ENCODE data around the gene CCDC43.
"Not testable (repeated sequence)": the region's sequence is repeated elsewhere in the genome, so short reads cannot be mapped to it uniquely, and the experiment has no call there.

The CCDC43 gene

GRCh38 chr17:44664867-44665266 lies 24.7 kb downstream of the CCDC43 start:
- DNase-seq: no peak

- DNase-seq: no peak
These were observed 26.5 kb downstream of the CCDC43 start for GRCh38 chr17:44663095-44663494.

GRCh38 chr17:44661835-44662234 lies 27.7 kb downstream of the CCDC43 start:
- DNase-seq: no peak

- DNase-seq: no peak
These were observed 33.4 kb downstream of the CCDC43 start, which contains the start of gene MEIOC for GRCh38 chr17:44655983-44656710. Gene MEIOC (plus strand): TSS chr17:44656468. CDS start chr17:44656614, 146 bp downstream.

GRCh38 chr17:44653954-44654353 lies 35.6 kb downstream of the CCDC43 start:
- DNase-seq: no peak

- DNase-seq: no peak
These were observed 36.2 kb downstream of the CCDC43 start for GRCh38 chr17:44653384-44653783.

GRCh38 chr17:44652727-44653126 lies 36.8 kb downstream of the CCDC43 start:
- no peak for DNase-seq

GRCh38 chr17:44651228-44651627 lies 38.3 kb downstream of the CCDC43 start:
- no peak for DNase-seq

- DNase-seq: no peak
These were observed 40.6 kb downstream of the CCDC43 start for GRCh38 chr17:44648963-44649362.

GRCh38 chr17:44647736-44648135 lies 41.8 kb downstream of the CCDC43 start:
- no peak for DNase-seq

- no peak for DNase-seq
These were observed 43.3 kb downstream of the CCDC43 start for GRCh38 chr17:44646280-44646679.

GRCh38 chr17:44645341-44645740 lies 44.2 kb downstream of the CCDC43 start:
- no peak for DNase-seq

- DNase-seq: no peak
These were observed 46.7 kb downstream of the CCDC43 start for GRCh38 chr17:44642834-44643233.

- DNase-seq: no peak
These were observed 52.5 kb downstream of the CCDC43 start for GRCh38 chr17:44637066-44637465.

- DNase-seq: peak; percentile 12
These were observed 53.0 kb downstream of the CCDC43 start for GRCh38 chr17:44636562-44636961.

GRCh38 chr17:44634401-44634800 lies 55.2 kb downstream of the CCDC43 start:
- DNase-seq: not testable (repeated sequence)

- no peak for DNase-seq
These were observed 55.6 kb downstream of the CCDC43 start for GRCh38 chr17:44633998-44634397.

GRCh38 chr17:44630703-44631102 lies 58.9 kb downstream of the CCDC43 start:
- DNase-seq: no peak

- DNase-seq: no peak
These were observed 60.3 kb downstream of the CCDC43 start for GRCh38 chr17:44629314-44629713.

GRCh38 chr17:44628243-44629188 lies 61.1 kb downstream of the CCDC43 start:
- peak; percentile 61 for DNase-seq

- DNase-seq: no peak
These were observed 61.9 kb downstream of the CCDC43 start for GRCh38 chr17:44627513-44628242.

Data from NCI-H774 (cell line).